ENCODE results near the gene SHB.

Gene SHB

DNA sequence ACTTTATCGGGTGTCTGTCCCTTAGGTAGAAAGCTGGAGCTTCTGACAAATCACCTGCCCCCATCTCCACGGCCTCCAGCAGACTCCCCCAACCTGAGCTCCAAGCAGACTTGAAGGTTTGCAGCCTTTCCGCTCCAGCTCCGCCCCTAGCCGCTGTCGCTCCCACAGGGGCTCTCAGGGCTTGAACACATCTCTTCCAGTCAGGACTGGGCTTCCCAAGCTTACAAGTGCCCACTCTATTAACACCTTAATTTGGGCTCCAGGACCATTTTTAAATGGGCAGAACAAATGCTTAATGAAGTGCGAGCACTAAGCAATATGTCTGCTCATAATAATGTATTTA, 147.9 kb downstream of the SHB start:
- DNase-seq (ENCODE audit: low read depth), result no peak
- TF ChIP-seq, protein P1, sequence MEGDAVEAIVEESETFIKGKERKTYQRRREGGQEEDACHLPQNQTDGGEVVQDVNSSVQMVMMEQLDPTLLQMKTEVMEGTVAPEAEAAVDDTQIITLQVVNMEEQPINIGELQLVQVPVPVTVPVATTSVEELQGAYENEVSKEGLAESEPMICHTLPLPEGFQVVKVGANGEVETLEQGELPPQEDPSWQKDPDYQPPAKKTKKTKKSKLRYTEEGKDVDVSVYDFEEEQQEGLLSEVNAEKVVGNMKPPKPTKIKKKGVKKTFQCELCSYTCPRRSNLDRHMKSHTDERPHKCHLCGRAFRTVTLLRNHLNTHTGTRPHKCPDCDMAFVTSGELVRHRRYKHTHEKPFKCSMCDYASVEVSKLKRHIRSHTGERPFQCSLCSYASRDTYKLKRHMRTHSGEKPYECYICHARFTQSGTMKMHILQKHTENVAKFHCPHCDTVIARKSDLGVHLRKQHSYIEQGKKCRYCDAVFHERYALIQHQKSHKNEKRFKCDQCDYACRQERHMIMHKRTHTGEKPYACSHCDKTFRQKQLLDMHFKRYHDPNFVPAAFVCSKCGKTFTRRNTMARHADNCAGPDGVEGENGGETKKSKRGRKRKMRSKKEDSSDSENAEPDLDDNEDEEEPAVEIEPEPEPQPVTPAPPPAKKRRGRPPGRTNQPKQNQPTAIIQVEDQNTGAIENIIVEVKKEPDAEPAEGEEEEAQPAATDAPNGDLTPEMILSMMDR (conservative IDR thresholded peaks at IDR 0.05; ENCODE audit: low read length), result no peak
- no peak overlapping the region for H3K4me3 ChIP-seq (ENCODE audit: low read length)

DNA sequence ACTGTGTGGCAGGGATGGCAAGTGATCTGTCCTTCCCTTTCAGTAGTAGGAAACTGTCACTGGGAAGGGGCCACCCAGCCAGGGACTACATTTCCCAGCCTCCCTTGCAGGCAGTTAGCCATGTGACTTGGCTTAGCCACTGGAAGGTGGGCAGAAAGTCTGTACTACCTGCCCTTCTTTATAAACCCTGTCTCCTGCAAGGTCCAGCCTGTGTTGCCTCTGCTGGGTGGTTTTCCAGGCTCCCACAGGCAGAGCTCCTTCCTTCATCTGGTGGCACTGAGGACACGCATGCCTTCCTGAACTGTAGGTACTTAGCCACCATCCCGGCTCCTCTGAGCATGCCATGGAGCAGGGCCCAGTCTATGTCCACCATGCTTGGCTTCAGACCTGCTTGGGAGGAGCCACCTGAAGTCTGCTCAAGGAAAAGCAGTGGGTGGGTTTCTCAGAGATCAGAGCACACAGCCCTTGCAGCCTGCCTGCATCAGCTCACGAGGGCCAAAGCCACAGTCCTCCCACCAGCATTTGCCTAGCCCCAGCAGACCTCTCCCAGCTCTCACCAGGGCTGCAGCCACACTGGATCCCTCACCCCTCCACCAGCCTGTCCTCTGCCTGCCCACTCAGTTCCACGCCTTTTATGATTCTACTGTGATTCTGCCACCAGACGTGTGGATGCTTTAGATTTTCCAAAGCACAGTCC, 148.4 kb downstream of the SHB start:
- DNase-seq (ENCODE audit: low read depth), result no peak
- no peak overlapping the region for H3K4me3 ChIP-seq (ENCODE audit: low read length)
- TF ChIP-seq, protein P1 (conservative IDR thresholded peaks at IDR 0.05; ENCODE audit: low read length), result no peak

DNA sequence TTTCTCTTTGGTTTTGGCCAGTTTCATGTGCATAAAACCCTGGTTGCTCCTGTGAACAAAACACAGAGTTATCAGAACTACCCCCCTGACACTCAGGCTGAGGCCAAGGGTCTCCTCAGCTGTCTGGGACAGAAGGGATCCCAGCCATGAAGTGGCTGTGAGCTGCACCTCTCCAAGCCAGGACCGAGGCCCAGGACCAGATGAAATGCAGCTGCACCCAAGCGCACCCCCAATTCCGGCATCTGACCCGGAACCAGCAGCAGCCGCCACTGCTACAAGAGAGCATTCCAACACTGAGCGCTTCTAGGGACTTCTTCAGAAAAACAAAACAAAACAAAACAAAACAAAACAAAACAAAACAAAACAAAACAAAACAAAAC, 149.1 kb downstream of the SHB start:
- TF ChIP-seq, protein P1 (conservative IDR thresholded peaks at IDR 0.05; ENCODE audit: low read length), result no peak
- H3K4me3 ChIP-seq (ENCODE audit: low read length), result no peak overlapping the region
- no peak for DNase-seq (ENCODE audit: low read depth)

DNA sequence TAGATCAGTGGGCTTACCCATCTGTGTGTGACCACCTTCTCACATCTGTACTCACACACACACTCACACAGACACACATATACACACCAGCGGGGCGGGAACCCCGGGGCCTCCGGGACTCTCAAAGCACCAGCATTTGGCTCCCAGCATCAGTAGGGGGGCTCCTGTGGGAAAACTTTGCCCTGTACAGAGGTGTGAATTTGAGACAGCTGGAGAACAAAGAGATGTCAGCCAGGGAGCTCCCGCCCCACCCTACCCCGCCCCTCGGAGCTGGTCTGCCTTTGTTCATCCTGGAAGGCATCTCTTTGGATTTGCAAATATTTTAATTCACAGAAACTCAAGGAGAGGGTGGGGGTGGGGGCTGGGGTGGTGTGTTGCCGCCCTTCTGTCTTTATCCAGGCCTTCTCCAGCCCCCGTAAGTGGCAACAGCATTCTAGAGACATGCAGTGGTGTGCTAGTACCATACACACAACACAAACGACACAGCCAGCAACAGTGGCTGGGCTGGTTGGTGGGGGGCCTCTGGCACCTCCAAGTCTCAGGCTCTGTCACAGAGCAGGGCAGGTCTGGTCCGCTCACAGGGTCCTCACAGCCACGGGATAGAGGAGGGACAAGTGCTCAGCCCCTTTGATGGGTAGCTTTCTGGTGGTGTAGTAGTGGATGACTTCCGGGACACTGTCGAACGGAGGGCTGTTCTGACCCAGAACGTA, 149.6 kb downstream of the SHB start:
- DNase-seq (ENCODE audit: low read depth), result no peak

DNA sequence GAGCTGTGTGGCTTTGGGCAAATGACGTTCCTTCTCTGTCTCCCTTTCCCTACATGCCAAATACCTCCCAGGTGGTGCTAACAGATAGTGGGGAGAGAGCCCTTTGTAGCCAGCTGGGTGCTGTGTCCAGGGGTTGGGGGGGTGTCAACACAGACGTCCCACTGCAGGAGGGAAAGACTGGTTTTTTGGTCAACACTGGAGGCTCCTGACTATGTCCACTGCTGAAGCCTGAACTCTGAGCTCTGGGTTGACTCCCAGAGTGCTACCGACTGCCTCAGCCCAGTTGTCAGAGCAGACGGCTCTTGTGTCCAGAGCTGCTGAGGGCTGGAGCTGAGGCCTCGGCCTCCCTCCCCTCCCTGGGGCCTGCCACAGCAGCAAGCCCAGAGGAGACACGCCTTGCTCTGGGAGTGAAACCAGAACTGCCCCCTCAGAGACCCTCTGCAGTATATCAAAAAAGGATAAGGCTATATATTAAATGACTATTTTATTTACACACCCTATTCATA, 150.3 kb downstream of the SHB start:
- TF ChIP-seq, protein P1 (conservative IDR thresholded peaks at IDR 0.05; ENCODE audit: low read length), result no peak
- no peak overlapping the region for H3K4me3 ChIP-seq (ENCODE audit: low read length)
- no peak for DNase-seq (ENCODE audit: low read depth)

More for the DNA sequence above, 149.6 kb downstream of the SHB start:
- no peak overlapping the region for H3K4me3 ChIP-seq (ENCODE audit: low read length)
- TF ChIP-seq, protein P1 (conservative IDR thresholded peaks at IDR 0.05; ENCODE audit: low read length), result no peak

DNA sequence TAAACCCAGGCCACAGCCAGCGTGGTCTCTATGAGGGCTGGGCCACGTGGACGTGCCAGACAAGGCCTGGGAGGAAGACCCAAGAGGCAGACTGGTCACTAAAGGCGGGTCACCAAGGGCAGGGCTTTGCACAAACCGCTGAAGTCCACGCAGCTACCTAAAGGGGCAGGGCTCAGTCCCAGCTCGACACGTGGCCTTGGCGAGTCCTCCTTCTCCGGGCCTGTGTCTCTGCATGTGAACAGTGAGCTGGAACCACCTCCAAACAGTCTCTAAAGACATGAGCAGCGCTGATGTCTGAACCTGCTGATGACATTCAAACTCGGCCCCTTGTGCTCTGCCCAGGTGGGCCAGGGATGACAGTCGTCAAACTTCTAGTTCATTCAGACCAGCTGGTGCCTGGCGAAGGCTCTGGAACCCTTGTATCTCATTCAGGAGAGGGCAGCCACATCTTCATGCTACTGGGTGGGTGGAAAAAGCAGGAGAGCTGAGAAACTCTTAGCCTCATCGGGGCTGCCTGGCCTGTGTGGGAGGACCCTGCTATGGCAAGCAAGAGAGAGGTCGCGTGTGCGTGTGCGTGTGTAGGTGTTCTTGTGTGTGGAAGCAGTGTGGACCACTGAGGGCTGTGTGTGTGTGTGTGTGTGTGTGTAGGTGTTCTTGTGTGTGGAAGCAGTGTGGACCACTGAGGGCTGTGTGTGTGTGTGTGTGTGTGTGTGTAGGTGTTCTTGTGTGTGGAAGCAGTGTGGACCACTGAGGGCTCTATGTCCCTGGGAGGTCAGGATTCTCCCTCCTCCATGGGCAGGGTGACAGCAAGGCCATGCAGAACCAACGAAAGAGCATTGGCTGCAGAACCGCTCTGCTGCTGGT, 151.0 kb downstream of the SHB start:
- TF ChIP-seq, protein P1 (conservative IDR thresholded peaks at IDR 0.05; ENCODE audit: low read length), result no peak
- DNase-seq (ENCODE audit: low read depth), result no peak
- no peak overlapping the region for H3K4me3 ChIP-seq (ENCODE audit: low read length)

All from AG10803 (cell line).